ENCODE data around the gene CCDC149.

Gene CCDC149

GRCh38 chr4:24799544-24800324 lies 113.1 kb downstream of the CCDC149 start:
- DNase-seq, result no peak
- Histone ChIP-seq H3K27me3 (replicated peaks; ENCODE audit: control insufficient read depth, insufficient read depth, low read length, poor library complexity, severe bottlenecking) (peaks cover 10% of the 10 kb centered on the region), H3K27ac (ENCODE audit: insufficient read depth, low read length, poor library complexity, severe bottlenecking) (no peak overlapping the region), H3K4me3 (ENCODE audit: insufficient read depth, low read depth, low read length, poor library complexity, severe bottlenecking) (no peak overlapping the region), H3K36me3 (ENCODE audit: control insufficient read depth, insufficient read depth, low read length) (no peaks in the 10 kb centered on the region), H3K4me1 (ENCODE audit: control insufficient read depth, insufficient read depth, low read length, poor library complexity, severe bottlenecking) (no peaks in the 10 kb centered on the region), H3K9me3 (ENCODE audit: control insufficient read depth, low read length) (no peaks in the 10 kb centered on the region)

GRCh38 chr4:24799196-24799543 lies 113.7 kb downstream of the CCDC149 start:
- Histone ChIP-seq H3K27me3 (replicated peaks; ENCODE audit: control insufficient read depth, insufficient read depth, low read length, poor library complexity, severe bottlenecking) (peaks cover 10% of the 10 kb centered on the region), H3K4me1 (ENCODE audit: control insufficient read depth, insufficient read depth, low read length, poor library complexity, severe bottlenecking) (no peaks in the 10 kb centered on the region), H3K27ac (ENCODE audit: insufficient read depth, low read length, poor library complexity, severe bottlenecking) (no peak overlapping the region), H3K36me3 (ENCODE audit: control insufficient read depth, insufficient read depth, low read length) (no peaks in the 10 kb centered on the region), H3K4me3 (ENCODE audit: insufficient read depth, low read depth, low read length, poor library complexity, severe bottlenecking) (no peak overlapping the region), H3K9me3 (ENCODE audit: control insufficient read depth, low read length) (no peaks in the 10 kb centered on the region)
- no peak for DNase-seq

- Histone ChIP-seq H3K27ac (ENCODE audit: insufficient read depth, low read length, poor library complexity, severe bottlenecking) (no peak overlapping the region), H3K36me3 (ENCODE audit: control insufficient read depth, insufficient read depth, low read length) (no peaks in the 10 kb centered on the region), H3K9me3 (ENCODE audit: control insufficient read depth, low read length) (no peaks in the 10 kb centered on the region), H3K4me1 (ENCODE audit: control insufficient read depth, insufficient read depth, low read length, poor library complexity, severe bottlenecking) (no peaks in the 10 kb centered on the region), H3K27me3 (replicated peaks; ENCODE audit: control insufficient read depth, insufficient read depth, low read length, poor library complexity, severe bottlenecking) (peaks cover 10% of the 10 kb centered on the region), H3K4me3 (ENCODE audit: insufficient read depth, low read depth, low read length, poor library complexity, severe bottlenecking) (no peak overlapping the region)
- DNase-seq, result no peak
These were observed 114.7 kb downstream of the CCDC149 start for GRCh38 chr4:24798036-24798610.

- Histone ChIP-seq H3K27me3 (replicated peaks; ENCODE audit: control insufficient read depth, insufficient read depth, low read length, poor library complexity, severe bottlenecking) (peaks cover 10% of the 10 kb centered on the region), H3K4me1 (ENCODE audit: control insufficient read depth, insufficient read depth, low read length, poor library complexity, severe bottlenecking) (no peaks in the 10 kb centered on the region), H3K36me3 (ENCODE audit: control insufficient read depth, insufficient read depth, low read length) (no peaks in the 10 kb centered on the region), H3K4me3 (ENCODE audit: insufficient read depth, low read depth, low read length, poor library complexity, severe bottlenecking) (no peak overlapping the region), H3K27ac (ENCODE audit: insufficient read depth, low read length, poor library complexity, severe bottlenecking) (no peak overlapping the region), H3K9me3 (ENCODE audit: control insufficient read depth, low read length) (no peaks in the 10 kb centered on the region)
- DNase-seq, result no peak
These were observed 116.2 kb downstream of the CCDC149 start for GRCh38 chr4:24796620-24797019.

- DNase-seq, result no peak
- Histone ChIP-seq H3K4me1 (ENCODE audit: control insufficient read depth, insufficient read depth, low read length, poor library complexity, severe bottlenecking) (no peaks in the 10 kb centered on the region), H3K27me3 (replicated peaks; ENCODE audit: control insufficient read depth, insufficient read depth, low read length, poor library complexity, severe bottlenecking) (peaks cover 9% of the 10 kb centered on the region), H3K9me3 (ENCODE audit: control insufficient read depth, low read length) (no peaks in the 10 kb centered on the region), H3K27ac (ENCODE audit: insufficient read depth, low read length, poor library complexity, severe bottlenecking) (no peak overlapping the region), H3K36me3 (ENCODE audit: control insufficient read depth, insufficient read depth, low read length) (no peaks in the 10 kb centered on the region), H3K4me3 (ENCODE audit: insufficient read depth, low read depth, low read length, poor library complexity, severe bottlenecking) (no peak overlapping the region)
These were observed 117.0 kb downstream of the CCDC149 start for GRCh38 chr4:24795666-24796381.

- no peaks in the 10 kb centered on the region for H3K9me3 ChIP-seq (ENCODE audit: control insufficient read depth, low read length)
- H3K4me1 ChIP-seq (ENCODE audit: control insufficient read depth, insufficient read depth, low read length, poor library complexity, severe bottlenecking), result no peaks in the 10 kb centered on the region
- no peak within 1 kb of the TSS for H3K27ac ChIP-seq (ENCODE audit: insufficient read depth, low read length, poor library complexity, severe bottlenecking)
- H3K4me3 ChIP-seq (ENCODE audit: insufficient read depth, low read depth, low read length, poor library complexity, severe bottlenecking), result no peak within 1 kb of the TSS
- DNase-seq, result no peak
- H3K27me3 ChIP-seq (replicated peaks; ENCODE audit: control insufficient read depth, insufficient read depth, low read length, poor library complexity, severe bottlenecking), result peaks cover 2% of the 10 kb centered on the region
- no peaks in the 10 kb centered on the region for H3K36me3 ChIP-seq (ENCODE audit: control insufficient read depth, insufficient read depth, low read length)
These were observed 117.8 kb downstream of the CCDC149 start, which contains the start of gene SOD3 for GRCh38 chr4:24794916-24795665. SOD3 (plus strand) TSS chr4:24795573; CDS start chr4:24799522, 3,949 bp downstream.

- no peaks in the 10 kb centered on the region for H3K27me3 ChIP-seq (replicated peaks; ENCODE audit: control insufficient read depth, insufficient read depth, low read length, poor library complexity, severe bottlenecking)
- no peak overlapping the region for H3K27ac ChIP-seq (ENCODE audit: insufficient read depth, low read length, poor library complexity, severe bottlenecking)
- H3K9me3 ChIP-seq (ENCODE audit: control insufficient read depth, low read length), result no peaks in the 10 kb centered on the region
- H3K4me3 ChIP-seq (ENCODE audit: insufficient read depth, low read depth, low read length, poor library complexity, severe bottlenecking), result no peak overlapping the region
- H3K4me1 ChIP-seq (ENCODE audit: control insufficient read depth, insufficient read depth, low read length, poor library complexity, severe bottlenecking), result no peaks in the 10 kb centered on the region
- no peak for DNase-seq
- H3K36me3 ChIP-seq (ENCODE audit: control insufficient read depth, insufficient read depth, low read length), result no peaks in the 10 kb centered on the region
These were observed 118.4 kb downstream of the CCDC149 start for GRCh38 chr4:24794480-24794879.

GRCh38 chr4:24794051-24794450 lies 118.8 kb downstream of the CCDC149 start:
- no peak overlapping the region for H3K4me3 ChIP-seq (ENCODE audit: insufficient read depth, low read depth, low read length, poor library complexity, severe bottlenecking)
- no peaks in the 10 kb centered on the region for H3K9me3 ChIP-seq (ENCODE audit: control insufficient read depth, low read length)
- DNase-seq, result no peak
- no peak overlapping the region for H3K27ac ChIP-seq (ENCODE audit: insufficient read depth, low read length, poor library complexity, severe bottlenecking)
- no peaks in the 10 kb centered on the region for H3K27me3 ChIP-seq (replicated peaks; ENCODE audit: control insufficient read depth, insufficient read depth, low read length, poor library complexity, severe bottlenecking)
- no peaks in the 10 kb centered on the region for H3K36me3 ChIP-seq (ENCODE audit: control insufficient read depth, insufficient read depth, low read length)
- H3K4me1 ChIP-seq (ENCODE audit: control insufficient read depth, insufficient read depth, low read length, poor library complexity, severe bottlenecking), result no peaks in the 10 kb centered on the region

GRCh38 chr4:24793219-24794005 lies 119.4 kb downstream of the CCDC149 start:
- Histone ChIP-seq H3K4me3 (ENCODE audit: insufficient read depth, low read depth, low read length, poor library complexity, severe bottlenecking) (no peak overlapping the region), H3K27me3 (replicated peaks; ENCODE audit: control insufficient read depth, insufficient read depth, low read length, poor library complexity, severe bottlenecking) (no peaks in the 10 kb centered on the region), H3K27ac (ENCODE audit: insufficient read depth, low read length, poor library complexity, severe bottlenecking) (no peak overlapping the region), H3K9me3 (ENCODE audit: control insufficient read depth, low read length) (no peaks in the 10 kb centered on the region), H3K4me1 (ENCODE audit: control insufficient read depth, insufficient read depth, low read length, poor library complexity, severe bottlenecking) (no peaks in the 10 kb centered on the region), H3K36me3 (ENCODE audit: control insufficient read depth, insufficient read depth, low read length) (no peaks in the 10 kb centered on the region)
- no peak for DNase-seq

All from effector memory CD4-positive, alpha-beta T cell (primary cell).